ENCODE data around the gene FAM89A. TPM values are rescaled to one million over a fixed set of nuclear protein-coding genes. Genes with fewer than 3 reads are reported as not detected.

Gene FAM89A
- total and polyA plus RNA-seq, 9 of the 15 experiments (the other 6 are each of a cell fraction or from before 2014, with no cell fraction given) = 8.7 to 66.2 (median 43.3) TPM

DNA sequence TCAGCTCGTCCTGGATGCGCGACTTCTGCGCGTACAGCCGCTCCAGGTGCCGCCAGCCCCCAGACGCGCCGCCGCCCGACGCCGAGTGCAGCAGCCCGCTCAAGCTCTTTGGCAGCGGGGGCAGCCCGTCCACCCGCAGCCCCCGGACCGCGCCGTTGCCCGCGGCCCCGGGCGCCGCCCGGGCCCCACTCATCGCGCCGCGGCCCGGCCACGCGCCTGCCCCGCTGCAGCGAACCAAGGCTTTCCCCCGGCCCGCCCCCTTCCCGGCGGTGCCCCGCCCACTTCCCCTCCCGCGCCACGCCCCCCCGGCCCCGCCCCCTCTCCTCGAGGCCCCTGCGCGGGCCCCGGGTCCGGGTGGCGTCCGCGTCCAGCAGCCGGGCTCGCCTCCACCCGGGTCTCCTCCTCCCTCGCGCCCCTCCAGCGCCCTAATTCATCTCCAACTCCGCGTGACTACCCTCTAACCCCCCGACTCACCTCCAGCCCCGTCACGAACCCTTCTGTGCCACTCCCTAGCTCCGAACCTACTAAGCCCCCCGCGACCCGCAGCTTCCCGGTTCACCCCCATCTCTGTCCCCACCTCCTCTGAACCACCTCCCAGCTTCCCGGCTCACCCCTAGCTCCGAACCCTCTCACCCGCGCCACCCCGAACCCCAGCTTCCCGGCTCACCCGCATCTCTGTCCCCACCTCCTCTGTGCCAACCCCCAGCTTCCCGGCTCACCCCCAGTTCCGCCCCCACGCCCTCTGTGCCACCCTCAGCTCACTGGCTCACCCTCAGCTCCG is at the start of gene FAM89A (continued):
- TF ChIP-seq GTF2F1 (IDR thresholded peaks at IDR 0.05; ENCODE audit: low read depth, low read length) = no peak
- TF ChIP-seq CCNT2 (IDR thresholded peaks at IDR 0.05; ENCODE audit: borderline replicate concordance, extremely low read depth, insufficient read length, low read depth, low read length) = peak; percentile 69
- no peak for TF ChIP-seq BRF1 (IDR thresholded peaks at IDR 0.05; ENCODE audit: borderline replicate concordance, extremely low read depth, insufficient read length)
- TF ChIP-seq MCM3 (IDR thresholded peaks at IDR 0.05) = no peak
- no peak for TF ChIP-seq PHTF2 (CRISPR knock-in tag; IDR thresholded peaks at IDR 0.05)
- TF ChIP-seq CBX5 (IDR thresholded peaks at IDR 0.05; ENCODE audit: borderline replicate concordance, low read depth) = no peak
- TF ChIP-seq CREBBP (IDR thresholded peaks at IDR 0.05; ENCODE audit: low read depth, low read length) = no peak
- TF ChIP-seq ZNF780A (CRISPR knock-in tag; IDR thresholded peaks at IDR 0.05) = no peak
- TF ChIP-seq, protein P1, sequence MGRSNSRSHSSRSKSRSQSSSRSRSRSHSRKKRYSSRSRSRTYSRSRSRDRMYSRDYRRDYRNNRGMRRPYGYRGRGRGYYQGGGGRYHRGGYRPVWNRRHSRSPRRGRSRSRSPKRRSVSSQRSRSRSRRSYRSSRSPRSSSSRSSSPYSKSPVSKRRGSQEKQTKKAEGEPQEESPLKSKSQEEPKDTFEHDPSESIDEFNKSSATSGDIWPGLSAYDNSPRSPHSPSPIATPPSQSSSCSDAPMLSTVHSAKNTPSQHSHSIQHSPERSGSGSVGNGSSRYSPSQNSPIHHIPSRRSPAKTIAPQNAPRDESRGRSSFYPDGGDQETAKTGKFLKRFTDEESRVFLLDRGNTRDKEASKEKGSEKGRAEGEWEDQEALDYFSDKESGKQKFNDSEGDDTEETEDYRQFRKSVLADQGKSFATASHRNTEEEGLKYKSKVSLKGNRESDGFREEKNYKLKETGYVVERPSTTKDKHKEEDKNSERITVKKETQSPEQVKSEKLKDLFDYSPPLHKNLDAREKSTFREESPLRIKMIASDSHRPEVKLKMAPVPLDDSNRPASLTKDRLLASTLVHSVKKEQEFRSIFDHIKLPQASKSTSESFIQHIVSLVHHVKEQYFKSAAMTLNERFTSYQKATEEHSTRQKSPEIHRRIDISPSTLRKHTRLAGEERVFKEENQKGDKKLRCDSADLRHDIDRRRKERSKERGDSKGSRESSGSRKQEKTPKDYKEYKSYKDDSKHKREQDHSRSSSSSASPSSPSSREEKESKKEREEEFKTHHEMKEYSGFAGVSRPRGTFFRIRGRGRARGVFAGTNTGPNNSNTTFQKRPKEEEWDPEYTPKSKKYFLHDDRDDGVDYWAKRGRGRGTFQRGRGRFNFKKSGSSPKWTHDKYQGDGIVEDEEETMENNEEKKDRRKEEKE (IDR thresholded peaks at IDR 0.05; ENCODE audit: borderline replicate concordance in 1 of 2, control insufficient read depth in 1 of 2, low read depth in 2 of 2, low read length in 1 of 2) = no peak
- no peak for TF ChIP-seq ARNT (IDR thresholded peaks at IDR 0.05)
- TF ChIP-seq TEAD4 (IDR thresholded peaks at IDR 0.05; ENCODE audit: low read length) = no peak
- no peak for TF ChIP-seq TEAD4 (CRISPR knock-in tag; IDR thresholded peaks at IDR 0.05; ENCODE audit: borderline replicate concordance)
- no peak for TF ChIP-seq SRSF9 (IDR thresholded peaks at IDR 0.05; ENCODE audit: borderline replicate concordance, low read depth, low read length)
- no peak for TF ChIP-seq ZNF184 (CRISPR knock-in tag; IDR thresholded peaks at IDR 0.05)
- TF ChIP-seq, protein P2, sequence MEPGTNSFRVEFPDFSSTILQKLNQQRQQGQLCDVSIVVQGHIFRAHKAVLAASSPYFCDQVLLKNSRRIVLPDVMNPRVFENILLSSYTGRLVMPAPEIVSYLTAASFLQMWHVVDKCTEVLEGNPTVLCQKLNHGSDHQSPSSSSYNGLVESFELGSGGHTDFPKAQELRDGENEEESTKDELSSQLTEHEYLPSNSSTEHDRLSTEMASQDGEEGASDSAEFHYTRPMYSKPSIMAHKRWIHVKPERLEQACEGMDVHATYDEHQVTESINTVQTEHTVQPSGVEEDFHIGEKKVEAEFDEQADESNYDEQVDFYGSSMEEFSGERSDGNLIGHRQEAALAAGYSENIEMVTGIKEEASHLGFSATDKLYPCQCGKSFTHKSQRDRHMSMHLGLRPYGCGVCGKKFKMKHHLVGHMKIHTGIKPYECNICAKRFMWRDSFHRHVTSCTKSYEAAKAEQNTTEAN (CRISPR knock-in tag; IDR thresholded peaks at IDR 0.05) = no peak
- TF ChIP-seq, protein P3, sequence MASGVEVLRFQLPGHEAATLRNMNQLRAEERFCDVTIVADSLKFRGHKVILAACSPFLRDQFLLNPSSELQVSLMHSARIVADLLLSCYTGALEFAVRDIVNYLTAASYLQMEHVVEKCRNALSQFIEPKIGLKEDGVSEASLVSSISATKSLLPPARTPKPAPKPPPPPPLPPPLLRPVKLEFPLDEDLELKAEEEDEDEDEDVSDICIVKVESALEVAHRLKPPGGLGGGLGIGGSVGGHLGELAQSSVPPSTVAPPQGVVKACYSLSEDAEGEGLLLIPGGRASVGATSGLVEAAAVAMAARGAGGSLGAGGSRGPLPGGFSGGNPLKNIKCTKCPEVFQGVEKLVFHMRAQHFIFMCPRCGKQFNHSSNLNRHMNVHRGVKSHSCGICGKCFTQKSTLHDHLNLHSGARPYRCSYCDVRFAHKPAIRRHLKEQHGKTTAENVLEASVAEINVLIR (CRISPR knock-in tag; IDR thresholded peaks at IDR 0.05) = no peak
- TF ChIP-seq ZNF212 (CRISPR knock-in tag; IDR thresholded peaks at IDR 0.05) = no peak
- TF ChIP-seq MTF1 (CRISPR knock-in tag; IDR thresholded peaks at IDR 0.05; ENCODE audit: borderline replicate concordance) = no peak
- TF ChIP-seq KDM1A (IDR thresholded peaks at IDR 0.05) = no peak
- TF ChIP-seq, protein P4, sequence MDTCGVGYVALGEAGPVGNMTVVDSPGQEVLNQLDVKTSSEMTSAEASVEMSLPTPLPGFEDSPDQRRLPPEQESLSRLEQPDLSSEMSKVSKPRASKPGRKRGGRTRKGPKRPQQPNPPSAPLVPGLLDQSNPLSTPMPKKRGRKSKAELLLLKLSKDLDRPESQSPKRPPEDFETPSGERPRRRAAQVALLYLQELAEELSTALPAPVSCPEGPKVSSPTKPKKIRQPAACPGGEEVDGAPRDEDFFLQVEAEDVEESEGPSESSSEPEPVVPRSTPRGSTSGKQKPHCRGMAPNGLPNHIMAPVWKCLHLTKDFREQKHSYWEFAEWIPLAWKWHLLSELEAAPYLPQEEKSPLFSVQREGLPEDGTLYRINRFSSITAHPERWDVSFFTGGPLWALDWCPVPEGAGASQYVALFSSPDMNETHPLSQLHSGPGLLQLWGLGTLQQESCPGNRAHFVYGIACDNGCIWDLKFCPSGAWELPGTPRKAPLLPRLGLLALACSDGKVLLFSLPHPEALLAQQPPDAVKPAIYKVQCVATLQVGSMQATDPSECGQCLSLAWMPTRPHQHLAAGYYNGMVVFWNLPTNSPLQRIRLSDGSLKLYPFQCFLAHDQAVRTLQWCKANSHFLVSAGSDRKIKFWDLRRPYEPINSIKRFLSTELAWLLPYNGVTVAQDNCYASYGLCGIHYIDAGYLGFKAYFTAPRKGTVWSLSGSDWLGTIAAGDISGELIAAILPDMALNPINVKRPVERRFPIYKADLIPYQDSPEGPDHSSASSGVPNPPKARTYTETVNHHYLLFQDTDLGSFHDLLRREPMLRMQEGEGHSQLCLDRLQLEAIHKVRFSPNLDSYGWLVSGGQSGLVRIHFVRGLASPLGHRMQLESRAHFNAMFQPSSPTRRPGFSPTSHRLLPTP (IDR thresholded peaks at IDR 0.05; ENCODE audit: borderline replicate concordance, extremely low read depth, insufficient read length) = no peak

Data from K562 (cell line).